ENCODE measurements around the gene MGAT1.
"Not testable (repeated sequence)": the region's sequence is repeated elsewhere in the genome, so short reads cannot be mapped to it uniquely, and the experiment has no call there.

Gene MGAT1

GRCh38 chr5:180802325-180803180 lies at the start of gene MGAT1:
TSS of gene MGAT1 (minus strand) at chr5:180802806. CDS start at chr5:180792971, 9,835 bp downstream.
- DNase-seq: peak; percentile 51 to 94 (median 64)
- intact Hi-C loops (cut with DNase I): no loop called here

- DNase-seq: no peak
- intact Hi-C loops (cut with DNase I): no loop called here
Observed at GRCh38 chr5:180850434-180851078, 48.0 kb upstream of the MGAT1 start.

GRCh38 chr5:180849827-180850226 lies 47.2 kb upstream of the MGAT1 start:
- DNase-seq: no peak
- intact Hi-C loops (cut with DNase I): no loop called here

GRCh38 chr5:180848878-180849277 lies 46.3 kb upstream of the MGAT1 start:
- DNase-seq: no peak
- intact Hi-C loops (cut with DNase I): no loop called here

- no peak for DNase-seq
- intact Hi-C loops (cut with DNase I): no loop called here
Observed at GRCh38 chr5:180848265-180848664, 45.7 kb upstream of the MGAT1 start.

- DNase-seq: no peak
- intact Hi-C loops (cut with DNase I): no loop called here
Observed at GRCh38 chr5:180847026-180847425, 44.4 kb upstream of the MGAT1 start.

- intact Hi-C loops (cut with DNase I): no loop called here
- no peak for DNase-seq
Observed at GRCh38 chr5:180844858-180845257, 42.3 kb upstream of the MGAT1 start.

GRCh38 chr5:180844432-180844831 lies 41.8 kb upstream of the MGAT1 start:
- no peak for DNase-seq
- intact Hi-C loops (cut with DNase I): no loop called here

GRCh38 chr5:180839935-180840334 lies 37.3 kb upstream of the MGAT1 start:
- no peak for DNase-seq
- intact Hi-C loops (cut with DNase I): no loop called here

GRCh38 chr5:180839227-180839626 lies 36.6 kb upstream of the MGAT1 start:
- DNase-seq: no peak
- intact Hi-C loops (cut with DNase I): no loop called here

GRCh38 chr5:180837478-180837877 lies 34.9 kb upstream of the MGAT1 start:
- intact Hi-C loops (cut with DNase I): no loop called here
- no peak for DNase-seq

- intact Hi-C loops (cut with DNase I): no loop called here
- no peak for DNase-seq
Observed at GRCh38 chr5:180832638-180833068, 30.0 kb upstream of the MGAT1 start.

- DNase-seq: peak; percentile 80 to 98 (median 88)
- intact Hi-C loops (cut with DNase I): loop anchor here (1.0 kb wide), 1 partner anchor 22 kb away; no protein-coding TSS in a partner anchor
Observed at GRCh38 chr5:180831139-180832093, 28.8 kb upstream of the MGAT1 start.

GRCh38 chr5:180830253-180831138 lies 27.9 kb upstream of the MGAT1 start:
- intact Hi-C loops (cut with DNase I): loop anchor here (1.0 kb wide), 1 partner anchor 21 kb away; no protein-coding TSS in a partner anchor
- DNase-seq: peak; percentile 46 to 94 (median 66)

GRCh38 chr5:180829726-180830125 lies 27.1 kb upstream of the MGAT1 start:
- no peak for DNase-seq
- intact Hi-C loops (cut with DNase I): no loop called here

- intact Hi-C loops (cut with DNase I); DNase-seq: not testable (repeated sequence)
Observed at GRCh38 chr5:180828756-180829531, 26.3 kb upstream of the MGAT1 start.

- DNase-seq; intact Hi-C loops (cut with DNase I): not testable (repeated sequence)
Observed at GRCh38 chr5:180827374-180827773, 24.8 kb upstream of the MGAT1 start.

GRCh38 chr5:180825768-180826525 lies 23.3 kb upstream of the MGAT1 start:
- intact Hi-C loops (cut with DNase I): no loop called here

More at GRCh38 chr5:180825768-180826525, 23.3 kb upstream of the MGAT1 start:
- peak in 1 of 10 donors; percentile 48 for DNase-seq

Data from posterior cingulate gyrus (tissue), 11 donors.